ENCODE data around the gene RAB26.
"Not testable (repeated sequence)": the region's sequence is repeated elsewhere in the genome, so short reads cannot be mapped to it uniquely, and the experiment has no call there.

GRCh38 chr16:2126161-2126743, 22.2 kb upstream of the RAB26 start:
- TF ChIP-seq CTCF, POLR2A (IDR thresholded peaks at IDR 0.05): not testable (repeated sequence)

Measured in ovary (tissue), 3 donors.